Stimulated activated CD4-positive, alpha-beta T cell treated with anti-CD3 and anti-CD28 coated beads, Interleukin-1b, Interleukin-23, amount 100 ng/mL, for 48 hours (primary cell): ENCODE results near the gene S100A13.

Source experiments
- DNase-seq: peaks from one replicate; pipeline ENCODE4 v3.0.0-alpha.2; 2020

Gene S100A13

GRCh38 chr1:153624965-153625611 lies 2.2 kb downstream of the S100A13 start:
- DNase-seq, result no peak

DNA sequence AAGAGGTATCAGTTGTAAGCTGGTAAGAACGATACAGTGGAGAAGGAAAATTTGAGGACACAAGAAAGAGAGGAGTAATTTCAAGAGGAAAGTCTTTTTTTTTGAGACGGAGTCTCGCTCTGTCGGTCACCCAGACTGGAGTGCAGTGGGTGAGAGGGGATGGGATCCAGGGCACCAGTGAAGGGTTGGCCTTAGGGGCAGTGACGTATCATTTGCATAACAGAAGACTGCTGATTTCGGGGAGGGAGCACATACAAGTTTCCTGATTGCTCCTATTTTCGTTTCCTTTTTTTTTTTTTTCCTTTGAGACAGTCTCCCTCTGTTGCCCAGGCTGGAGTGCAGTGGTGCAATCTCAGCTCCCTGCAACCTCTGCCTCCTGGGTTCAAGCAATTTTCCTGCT lies 4.2 kb downstream of the S100A13 start:
- no peak for DNase-seq

DNA sequence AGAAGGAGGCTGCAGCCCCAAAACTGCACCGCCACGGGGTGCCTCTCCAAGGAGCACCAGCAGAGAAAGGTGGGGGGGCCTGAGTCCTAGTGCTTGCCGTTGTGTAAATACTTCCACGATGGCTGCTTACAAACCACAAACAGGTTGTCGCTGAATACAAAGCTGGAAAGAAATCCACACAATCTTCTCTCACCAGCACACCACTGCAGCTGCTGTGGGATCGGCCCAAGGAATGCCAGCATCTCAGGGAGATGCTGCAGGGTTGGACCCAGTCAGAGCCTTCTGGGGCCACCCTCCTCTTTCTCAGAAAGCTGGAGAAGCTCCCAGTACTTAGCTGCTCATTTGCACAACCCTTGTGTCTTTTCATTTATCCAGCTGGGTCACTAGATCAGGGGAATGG lies 8.1 kb downstream of the S100A13 start:
- no peak for DNase-seq

DNA sequence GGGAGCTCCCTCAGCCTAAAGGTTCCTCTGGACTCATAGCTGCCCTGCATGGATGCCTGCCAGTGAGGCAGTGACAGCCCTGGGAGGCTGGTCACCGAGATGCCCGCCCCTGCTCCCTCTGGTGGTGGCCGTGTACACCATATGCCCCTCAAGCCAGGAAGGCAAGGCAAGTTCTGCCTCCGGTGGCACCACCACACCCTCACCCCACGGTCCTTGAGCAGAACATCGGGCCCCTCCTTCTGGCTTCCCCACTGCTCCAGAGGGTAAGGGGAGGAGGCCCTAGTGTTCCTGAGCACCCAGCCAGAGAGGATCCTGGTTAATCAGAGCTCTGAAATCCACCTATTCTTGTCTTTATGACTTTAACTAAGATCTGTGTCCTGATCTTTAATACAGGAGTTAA lies 9.6 kb downstream of the S100A13 start:
- no peak for DNase-seq

- DNase-seq, result no peak
Observed at GRCh38 chr1:153616917-153617311, 10.4 kb downstream of the S100A13 start.

DNA sequence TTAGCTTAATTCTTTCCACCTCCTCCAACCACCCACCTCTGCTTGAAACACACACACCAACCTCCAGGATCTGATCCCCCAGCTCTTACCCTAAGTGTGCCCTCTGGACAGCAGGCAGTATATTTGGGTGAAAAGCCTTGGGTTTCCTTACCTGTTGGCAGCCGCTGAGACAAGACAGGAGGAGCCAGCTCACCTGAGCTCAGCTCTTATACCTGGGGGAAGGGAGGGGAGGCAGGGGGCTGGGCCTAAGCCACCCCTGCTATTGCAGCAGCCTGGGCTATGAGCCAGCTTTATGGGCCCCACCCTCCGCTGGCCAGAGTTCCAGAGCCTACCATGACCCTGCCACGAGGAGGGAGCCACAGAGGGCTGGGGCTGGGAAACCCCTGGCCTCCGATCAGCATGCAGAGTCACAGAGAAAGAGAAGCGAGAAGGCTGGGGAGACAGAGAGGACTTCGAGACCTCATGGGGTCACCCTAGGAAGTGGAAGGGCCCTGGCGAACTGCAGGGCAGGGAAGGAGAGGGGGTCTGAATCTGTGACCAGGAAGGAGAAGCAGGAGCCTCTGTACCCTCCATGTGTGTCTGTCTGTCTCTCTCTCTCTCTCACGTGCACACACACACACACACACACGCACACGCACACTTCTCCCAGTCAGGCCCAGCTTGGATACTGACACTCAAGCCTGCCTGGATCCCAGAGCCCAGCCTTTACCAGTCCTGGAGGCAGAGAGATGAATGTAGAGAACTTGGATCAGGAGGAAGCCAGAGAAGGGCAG lies 11.0 kb downstream of the S100A13 start, which contains the start of gene S100A14:
TSS of gene S100A14 (minus strand) at position 182 of the 773 bp plus-strand sequence. CDS start 467 bp downstream, outside the sequence.
- DNase-seq, result no peak

DNA sequence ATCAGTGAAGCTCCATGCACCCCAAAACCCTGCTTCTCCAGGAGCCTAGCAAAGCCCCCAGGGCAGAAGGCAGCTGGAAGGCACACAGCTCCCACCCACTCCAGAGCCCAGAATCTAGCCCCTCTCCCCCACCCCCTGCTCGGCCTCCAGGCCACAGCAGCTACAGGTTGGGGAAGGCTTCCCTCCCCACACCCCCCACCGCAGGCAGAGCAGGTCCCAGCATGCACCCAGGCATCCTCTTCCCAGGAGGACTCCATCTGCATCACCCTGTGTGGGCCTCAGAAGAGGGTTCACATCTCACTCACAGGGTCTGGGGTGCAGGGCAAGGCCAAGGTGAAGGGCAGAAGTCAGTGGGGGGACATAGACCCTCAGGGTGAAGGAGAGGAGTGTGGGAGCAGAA lies 11.9 kb downstream of the S100A13 start:
- DNase-seq, result no peak

GRCh38 chr1:153614906-153615305 lies 12.4 kb downstream of the S100A13 start:
- no peak for DNase-seq

DNA sequence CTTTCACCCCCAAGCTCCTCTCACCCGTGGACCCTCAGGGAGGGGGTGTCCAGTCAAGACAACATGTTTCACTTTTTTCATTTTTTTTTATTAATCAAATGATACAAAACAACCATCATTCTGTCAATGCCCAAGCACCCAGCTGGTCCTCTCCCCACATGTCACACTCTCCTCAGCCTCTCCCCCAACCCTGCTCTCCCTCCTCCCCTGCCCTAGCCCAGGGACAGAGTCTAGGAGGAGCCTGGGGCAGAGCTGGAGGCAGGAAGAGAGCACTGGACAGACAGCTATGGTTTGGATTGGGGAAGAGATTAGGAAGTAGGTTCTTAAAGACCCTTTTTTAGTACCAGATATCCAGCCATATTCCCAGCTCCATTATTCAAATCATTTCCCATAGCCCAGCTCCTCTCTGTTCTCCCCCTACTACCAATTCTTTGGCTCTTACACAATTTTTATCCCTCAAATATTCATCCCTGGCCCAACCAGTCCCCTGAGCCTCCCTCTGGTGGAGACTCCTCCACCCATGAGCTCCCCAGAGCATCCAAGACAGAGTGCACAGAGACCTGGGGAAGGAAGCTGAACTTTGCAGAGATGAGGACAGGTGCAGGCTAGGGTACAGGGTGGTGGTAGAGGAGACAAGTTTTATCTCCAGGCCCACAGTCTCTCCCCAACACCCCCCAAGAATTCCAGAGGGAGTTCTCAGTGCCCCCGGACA lies 13.0 kb downstream of the S100A13 start:
- DNase-seq, result no peak

DNA sequence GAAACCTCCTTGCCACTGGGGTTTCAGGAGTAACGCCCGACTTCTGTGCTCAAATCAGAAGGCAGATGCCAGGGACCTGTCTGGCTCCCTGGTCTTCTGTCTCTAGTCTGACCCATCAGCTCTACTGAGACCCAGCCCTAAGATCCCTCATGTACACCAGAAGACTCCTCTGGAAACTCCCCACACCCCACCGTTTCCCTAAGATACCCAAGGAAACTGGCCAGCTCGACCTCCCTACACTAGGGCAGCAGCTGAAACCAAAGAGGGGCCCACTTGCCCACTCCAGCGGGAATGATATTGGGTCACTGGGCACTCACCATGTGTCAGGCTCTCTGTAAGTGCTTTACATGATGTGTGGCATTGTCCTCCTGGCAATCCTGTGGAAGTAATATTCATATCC lies 13.9 kb downstream of the S100A13 start:
- no peak for DNase-seq

GRCh38 chr1:153612755-153613331 lies 14.5 kb downstream of the S100A13 start, which contains the start of gene S100A16:
S100A16 (minus strand) TSS chr1:153613137; CDS start chr1:153608151, 4,986 bp downstream.
- DNase-seq, result no peak

DNA sequence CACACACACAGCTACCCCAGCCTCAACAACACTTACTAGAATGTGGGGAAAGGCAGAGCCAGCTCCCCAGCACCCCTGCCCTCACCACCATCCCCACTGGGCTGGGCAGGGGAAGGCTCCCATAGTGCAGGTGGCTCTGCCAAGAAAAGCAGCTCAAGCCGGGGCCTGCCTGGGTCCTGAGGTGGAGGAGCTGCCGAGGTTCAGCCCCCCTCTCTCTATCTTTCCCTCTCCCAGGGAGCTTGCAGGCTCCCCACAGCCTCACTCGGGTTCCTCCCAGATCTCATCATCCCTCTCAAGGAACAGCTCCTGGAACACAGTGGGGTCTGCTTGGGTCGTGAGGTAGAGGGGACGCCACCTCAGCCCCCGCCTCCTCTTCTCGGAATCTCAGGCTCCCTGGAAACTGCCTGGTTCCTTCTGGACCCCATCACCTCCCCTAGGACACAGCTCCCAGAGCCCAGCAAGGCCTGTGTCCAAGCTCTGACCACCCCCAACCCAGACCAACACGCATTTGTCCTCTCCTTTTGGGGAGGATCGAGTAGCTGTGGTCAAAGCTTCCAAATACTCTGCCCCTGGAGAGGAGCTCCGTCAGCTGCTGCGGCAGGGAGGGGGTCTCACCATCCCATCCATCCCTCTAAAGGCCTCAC lies 15.1 kb downstream of the S100A13 start:
- DNase-seq, result no peak

- no peak for DNase-seq
Observed at GRCh38 chr1:153611356-153611755, 15.9 kb downstream of the S100A13 start.

DNA sequence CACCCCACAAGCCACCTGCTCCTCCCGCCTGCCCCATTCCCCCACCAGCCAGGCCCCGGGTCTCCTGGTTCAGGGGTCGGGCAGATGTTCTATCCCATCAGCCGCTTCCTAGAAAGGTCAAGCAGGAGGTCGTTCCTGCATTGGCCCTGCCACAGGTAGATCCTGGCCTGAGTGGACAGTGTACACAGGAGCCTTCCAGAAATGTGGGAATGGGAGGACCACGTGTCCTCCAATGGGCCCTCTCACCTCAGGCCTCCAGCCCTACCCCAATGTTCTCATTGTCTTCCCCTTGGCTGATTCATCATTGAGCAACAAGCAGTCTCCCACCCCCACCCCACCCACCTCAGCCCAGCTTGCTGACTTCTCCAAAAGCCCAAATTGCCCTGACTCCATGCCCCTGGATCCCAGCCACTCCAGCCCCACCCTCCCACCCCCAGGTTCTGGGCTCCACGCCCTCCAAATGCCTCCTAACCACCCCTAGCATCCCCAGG lies 16.4 kb downstream of the S100A13 start:
- DNase-seq, result no peak

GRCh38 chr1:153610334-153610733 lies 17.0 kb downstream of the S100A13 start:
- DNase-seq, result no peak

- DNase-seq, result no peak
Observed at GRCh38 chr1:153609585-153609907, 17.8 kb downstream of the S100A13 start.

- no peak for DNase-seq
Observed at GRCh38 chr1:153608742-153609584, 18.3 kb downstream of the S100A13 start.

DNA sequence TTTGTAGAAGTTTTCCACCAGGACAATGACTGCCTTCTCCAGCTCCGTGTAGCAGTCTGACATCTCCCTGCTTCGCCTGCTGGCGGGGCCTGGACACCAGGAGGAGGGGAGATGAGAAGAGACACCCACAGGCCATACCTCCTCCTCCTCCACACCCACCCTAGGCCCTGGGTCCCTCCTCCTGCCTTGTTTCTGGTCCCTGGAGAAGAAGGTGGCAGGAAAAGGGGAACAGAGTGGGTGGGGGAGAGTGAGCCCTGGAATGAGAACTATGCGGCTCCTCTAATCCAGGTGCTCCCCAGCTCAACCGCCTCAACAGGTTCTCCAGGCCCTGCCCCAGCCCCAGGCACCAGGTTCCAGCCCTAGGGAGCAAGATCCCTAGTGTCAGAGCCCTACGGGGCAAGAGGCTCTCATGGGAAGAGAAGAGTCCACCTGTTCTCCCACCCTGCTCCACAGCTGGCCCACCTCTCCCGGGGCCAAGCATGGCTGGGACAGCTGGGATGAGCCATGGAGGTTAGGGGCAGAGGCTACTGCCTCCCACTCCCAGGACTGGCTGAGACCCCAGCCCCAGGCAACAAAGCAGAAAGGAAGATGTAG lies 19.1 kb downstream of the S100A13 start:
- DNase-seq, result no peak

GRCh38 chr1:153607381-153607780 lies 19.9 kb downstream of the S100A13 start:
- no peak for DNase-seq

- no peak for DNase-seq
Observed at GRCh38 chr1:153606194-153606593, 21.1 kb downstream of the S100A13 start.

- DNase-seq, result no peak
Observed at GRCh38 chr1:153602749-153603148, 24.6 kb downstream of the S100A13 start.
